Measurements from ENCODE around the gene ABCA1. TPM values are rescaled to one million over a fixed set of nuclear protein-coding genes. Genes with fewer than 3 reads are reported as not detected.
A peak's percentile ranks its signal among the peaks of the same experiment; 100 is the strongest.

The ABCA1 gene
- total RNA-seq, 8 experiments from 2014 or later: 9.1 to 103 (median 15.4) TPM

- no peak overlapping the region for H3K27ac ChIP-seq
- in situ Hi-C loops (cut with MboI; ENCODE audit: low pct_unique_long_range_greater_than_20kb in 2 of 9, low sequenced_read_pairs in 9 of 9, unreplicated experiment in 9 of 9): loop anchor here in 6 of 9 experiments (25.0 kb wide), 1 partner anchor 539 kb away; no protein-coding TSS in a partner anchor
- H3K4me3 ChIP-seq: no peak overlapping the region
- no peak for ATAC-seq (replicated peaks in 6 of 8)
- H3K4me1 ChIP-seq (replicated peaks in 1 of 2): peaks cover 16 to 20% of the 10 kb centered on the region in 2 donors
- WGBS, 10 experiments: 0 to 100% (median 60%) methylated on average over 1 to 3 of the region's 3 CpGs; no CpG with 5 or more reads in 1 of the 10 experiments
Observed at GRCh38 chr9:104873489-104873850, 54.5 kb downstream of the ABCA1 start.

GRCh38 chr9:104872656-104873488, 55.1 kb downstream of the ABCA1 start:
- no peak overlapping the region for H3K27ac ChIP-seq
- peaks cover 18 to 21% of the 10 kb centered on the region in 2 donors for H3K4me1 ChIP-seq (replicated peaks in 1 of 2)
- ATAC-seq (replicated peaks in 6 of 8): no peak
- WGBS, 10 experiments: 48 to 100% (median 82%) methylated on average over 2 to 6 of the region's 6 CpGs
- in situ Hi-C loops (cut with MboI; ENCODE audit: low pct_unique_long_range_greater_than_20kb in 2 of 9, low sequenced_read_pairs in 9 of 9, unreplicated experiment in 9 of 9): loop anchor here in 6 of 9 experiments (25.0 kb wide), 1 partner anchor 539 kb away; no protein-coding TSS in a partner anchor
- H3K4me3 ChIP-seq: no peak overlapping the region

GRCh38 chr9:104871961-104872527, 55.9 kb downstream of the ABCA1 start:
- in situ Hi-C loops (cut with MboI; ENCODE audit: low pct_unique_long_range_greater_than_20kb in 2 of 9, low sequenced_read_pairs in 9 of 9, unreplicated experiment in 9 of 9): loop anchor here in 6 of 9 experiments (25.0 kb wide), 1 partner anchor 540 kb away; no protein-coding TSS in a partner anchor
- no peak overlapping the region for H3K4me3 ChIP-seq
- H3K4me1 ChIP-seq (replicated peaks in 1 of 2): peaks cover 18 to 21% of the 10 kb centered on the region in 2 donors
- 43 to 100% (median 87%) methylated on average over 1 to 5 of the region's 5 CpGs; no CpG with 5 or more reads in 1 of the 10 experiments for WGBS, 10 experiments
- no peak overlapping the region for H3K27ac ChIP-seq
- ATAC-seq (replicated peaks in 6 of 8): no peak

- in situ Hi-C loops (cut with MboI; ENCODE audit: low pct_unique_long_range_greater_than_20kb in 2 of 9, low sequenced_read_pairs in 9 of 9, unreplicated experiment in 9 of 9): loop anchor here in 6 of 9 experiments (10.0 to 25.0 kb wide), 2 partner anchors 285 to 542 kb away; no protein-coding TSS in a partner anchor
- WGBS, 10 experiments: 25 to 88% (median 42%) methylated on average over 1 of the region's 1 CpG; no CpG with 5 or more reads in 6 of the 10 experiments
- peaks cover 18 to 21% of the 10 kb centered on the region in 2 donors for H3K4me1 ChIP-seq (replicated peaks in 1 of 2)
- peak overlapping the region in 1 of 2 donors; percentile 42 for H3K27ac ChIP-seq
- no peak overlapping the region for H3K4me3 ChIP-seq
- ATAC-seq (replicated peaks in 6 of 8): no peak
Observed at GRCh38 chr9:104869811-104870210, 58.1 kb downstream of the ABCA1 start.

GRCh38 chr9:104868687-104869404, 59.1 kb downstream of the ABCA1 start:
- 0 to 67% (median 19%) methylated on average over 1 to 2 of the region's 12 CpGs; no CpG with 5 or more reads in 6 of the 10 experiments for WGBS, 10 experiments
- in situ Hi-C loops (cut with MboI; ENCODE audit: low pct_unique_long_range_greater_than_20kb in 2 of 9, low sequenced_read_pairs in 9 of 9, unreplicated experiment in 9 of 9): loop anchor here in 6 of 9 experiments (10.0 to 25.0 kb wide), 2 partner anchors 286 to 543 kb away; no protein-coding TSS in a partner anchor

GRCh38 chr9:104868303-104868686, 59.7 kb downstream of the ABCA1 start:
- H3K4me1 ChIP-seq (replicated peaks in 1 of 2): peaks cover 18 to 27% of the 10 kb centered on the region in 2 donors
- H3K27ac ChIP-seq: no peak overlapping the region
- ATAC-seq (replicated peaks in 6 of 8): no peak
- WGBS, 10 experiments: 68 to 100% (median 85%) methylated on average over 1 to 8 of the region's 8 CpGs; no CpG with 5 or more reads in 2 of the 10 experiments
- H3K4me3 ChIP-seq: no peak overlapping the region
- in situ Hi-C loops (cut with MboI; ENCODE audit: low pct_unique_long_range_greater_than_20kb in 2 of 9, low sequenced_read_pairs in 9 of 9, unreplicated experiment in 9 of 9): loop anchor here in 6 of 9 experiments (10.0 to 25.0 kb wide), 2 partner anchors 287 to 544 kb away; no protein-coding TSS in a partner anchor

More at GRCh38 chr9:104868687-104869404, 59.1 kb downstream of the ABCA1 start:
- peak; percentile 61 to 96 (median 94) for ATAC-seq (replicated peaks in 6 of 8)
- Histone ChIP-seq H3K4me1 (replicated peaks in 1 of 2) (peaks cover 18 to 21% of the 10 kb centered on the region in 2 donors), H3K27ac (peak overlapping the region in 1 of 2 donors; percentile 47), H3K4me3 (no peak overlapping the region)

- peak in 1 of 8 experiments; percentile 4 for ATAC-seq (replicated peaks in 6 of 8)
- in situ Hi-C loops (cut with MboI; ENCODE audit: low pct_unique_long_range_greater_than_20kb in 2 of 9, low sequenced_read_pairs in 9 of 9, unreplicated experiment in 9 of 9): loop anchor here in 6 of 9 experiments (10.0 to 25.0 kb wide), 2 partner anchors 289 to 546 kb away; no protein-coding TSS in a partner anchor
- WGBS, 10 experiments: 88 to 100% (median 100%) methylated on average over 1 of the region's 1 CpG; no CpG with 5 or more reads in 7 of the 10 experiments
Observed at GRCh38 chr9:104866191-104866590, 61.8 kb downstream of the ABCA1 start.

GRCh38 chr9:104864675-104865104, 63.3 kb downstream of the ABCA1 start:
- in situ Hi-C loops (cut with MboI; ENCODE audit: low pct_unique_long_range_greater_than_20kb in 2 of 9, low sequenced_read_pairs in 9 of 9, unreplicated experiment in 9 of 9): loop anchor here in 6 of 9 experiments (10.0 to 25.0 kb wide), 2 partner anchors 290 to 548 kb away; no protein-coding TSS in a partner anchor
- WGBS, 10 experiments: 0 to 77% (median 58%) methylated on average over 1 to 4 of the region's 5 CpGs; no CpG with 5 or more reads in 5 of the 10 experiments

More at GRCh38 chr9:104866191-104866590, 61.8 kb downstream of the ABCA1 start:
- Histone ChIP-seq H3K27ac (no peak overlapping the region), H3K4me3 (no peak overlapping the region), H3K4me1 (replicated peaks in 1 of 2) (peaks cover 18 to 27% of the 10 kb centered on the region in 2 donors)

GRCh38 chr9:104863180-104863883, 64.6 kb downstream of the ABCA1 start:
- peaks cover under 1 to 6% of the 10 kb centered on the region in 2 donors for H3K4me1 ChIP-seq (replicated peaks in 1 of 2)
- H3K4me3 ChIP-seq: no peak overlapping the region
- in situ Hi-C loops (cut with MboI; ENCODE audit: low pct_unique_long_range_greater_than_20kb in 2 of 9, low sequenced_read_pairs in 9 of 9, unreplicated experiment in 9 of 9): loop anchor here in 6 of 9 experiments (10.0 to 25.0 kb wide), 2 partner anchors 291 to 549 kb away; no protein-coding TSS in a partner anchor
- ATAC-seq (replicated peaks in 6 of 8): peak; percentile 50 to 99 (median 90)
- 0 to 100% (median 36%) methylated on average over 1 to 4 of the region's 4 CpGs; no CpG with 5 or more reads in 2 of the 10 experiments for WGBS, 10 experiments
- no peak overlapping the region for H3K27ac ChIP-seq

More at GRCh38 chr9:104864675-104865104, 63.3 kb downstream of the ABCA1 start:
- Histone ChIP-seq H3K4me3 (no peak overlapping the region), H3K27ac (no peak overlapping the region), H3K4me1 (replicated peaks in 1 of 2) (peaks cover 14 to 19% of the 10 kb centered on the region in 2 donors)
- peak in 2 of 8 experiments; percentile 22 to 31 for ATAC-seq (replicated peaks in 6 of 8)

- peaks cover 0 to 6% of the 10 kb centered on the region in 2 donors for H3K4me1 ChIP-seq (replicated peaks in 1 of 2)
- WGBS, 10 experiments: 0 to 100% (median 89%) methylated on average over 1 to 2 of the region's 2 CpGs; no CpG with 5 or more reads in 3 of the 10 experiments
- no peak for ATAC-seq (replicated peaks in 6 of 8)
- H3K27ac ChIP-seq: no peak overlapping the region
- H3K4me3 ChIP-seq: no peak overlapping the region
- in situ Hi-C loops (cut with MboI; ENCODE audit: low pct_unique_long_range_greater_than_20kb in 2 of 9, low sequenced_read_pairs in 9 of 9, unreplicated experiment in 9 of 9): loop anchor here in 6 of 9 experiments (10.0 to 25.0 kb wide), 2 partner anchors 293 to 551 kb away; no protein-coding TSS in a partner anchor
Observed at GRCh38 chr9:104861397-104861796, 66.6 kb downstream of the ABCA1 start.

- Histone ChIP-seq H3K4me3 (no peak overlapping the region), H3K27ac (no peak overlapping the region), H3K4me1 (replicated peaks in 1 of 2) (peaks cover 0 to 6% of the 10 kb centered on the region in 2 donors)
- 40 to 100% (median 69%) methylated on average over 1 to 2 of the region's 2 CpGs for WGBS, 10 experiments
- in situ Hi-C loops (cut with MboI; ENCODE audit: low pct_unique_long_range_greater_than_20kb in 2 of 9, low sequenced_read_pairs in 9 of 9, unreplicated experiment in 9 of 9): loop anchor here in 6 of 9 experiments (10.0 to 25.0 kb wide), 2 partner anchors 295 to 552 kb away; no protein-coding TSS in a partner anchor
- ATAC-seq (replicated peaks in 6 of 8): no peak
Observed at GRCh38 chr9:104860263-104860662, 67.7 kb downstream of the ABCA1 start.

Measured in motor neuron (in vitro differentiated cells).